Measurements from ENCODE around the gene HSD17B1. TPM values are rescaled to one million over a fixed set of nuclear protein-coding genes. Genes with fewer than 3 reads are reported as not detected.

The HSD17B1 gene
- polyA plus RNA-seq, 4 donors, result 2.0 to 2.7 (median 2.3) TPM

Other genes with a start within 250 kb of the HSD17B1 start
- 100 to 1,000 TPM in 1 of 4 donors, 10 to 100 TPM in 3; 49.0 to 132 (median 66.1) TPM for gene STAT3, start 164.5 kb upstream of the HSD17B1 start, polyA plus RNA-seq
- gene CAVIN1, start 129.7 kb upstream of the HSD17B1 start, polyA plus RNA-seq, result 10 to 100 TPM in 3 of 4 donors, 1 to 10 TPM in 1; 2.7 to 81.0 (median 16.3) TPM
- 100 to 1,000 TPM in 1 of 4 donors, 10 to 100 TPM in 3; 38.7 to 125 (median 69.2) TPM for gene ATP6V0A1, start 94.0 kb upstream of the HSD17B1 start, polyA plus RNA-seq
- 10 to 100 TPM; 25.3 to 47.0 (median 32.7) TPM for gene NAGLU, start 16.7 kb upstream of the HSD17B1 start, polyA plus RNA-seq
- 100 to 1,000 TPM in 2 of 4 donors, 10 to 100 TPM in 2; 72.6 to 153 (median 101) TPM for gene COASY, start 9.2 kb downstream of the HSD17B1 start, polyA plus RNA-seq
- 100 to 1,000 TPM in 2 of 4 donors, 10 to 100 TPM in 2; 46.5 to 144 (median 89.4) TPM for gene MLX, start 14.2 kb downstream of the HSD17B1 start, polyA plus RNA-seq
- 1 to 10 TPM in 3 of 4 donors, under 1 TPM in 1; 0.89 to 5.7 (median 3.5) TPM for gene PSMC3IP, start 24.8 kb downstream of the HSD17B1 start, polyA plus RNA-seq
- 10 to 100 TPM in 3 of 4 donors, 1 to 10 TPM in 1; 8.4 to 42.3 (median 17.0) TPM for gene RETREG3, start 56.5 kb downstream of the HSD17B1 start, polyA plus RNA-seq
- gene TUBG1, start 56.8 kb downstream of the HSD17B1 start, polyA plus RNA-seq, result 10 to 100 TPM; 22.8 to 43.3 (median 33.3) TPM
- 10 to 100 TPM in 1 of 4 donors, 1 to 10 TPM in 3; 1.3 to 15.4 (median 4.9) TPM for gene TUBG2, start 106.4 kb downstream of the HSD17B1 start, polyA plus RNA-seq
- 10 to 100 TPM in 2 of 4 donors, 1 to 10 TPM in 2; 2.2 to 13.4 (median 9.0) TPM for gene PLEKHH3, start 124.1 kb downstream of the HSD17B1 start, polyA plus RNA-seq
- 1 to 10 TPM in 2 of 4 donors, under 1 TPM in 1, not detected in 1; 0.38 to 4.6 (median 1.1) TPM for gene CCR10, start 128.9 kb downstream of the HSD17B1 start, polyA plus RNA-seq
- 1 to 10 TPM in 2 of 4 donors, under 1 TPM in 1, not detected in 1; 0.54 to 2.7 (median 2.5) TPM for gene CNTNAP1, start 129.6 kb downstream of the HSD17B1 start, polyA plus RNA-seq
- 10 to 100 TPM in 3 of 4 donors, 1 to 10 TPM in 1; 8.1 to 33.0 (median 13.0) TPM for gene EZH1, start 192.1 kb downstream of the HSD17B1 start, polyA plus RNA-seq
- gene RAMP2, start 208.3 kb downstream of the HSD17B1 start, polyA plus RNA-seq, result 10 to 100 TPM in 2 of 4 donors, 1 to 10 TPM in 2; 1.1 to 48.2 (median 16.4) TPM
- 100 to 1,000 TPM in 2 of 4 donors, 10 to 100 TPM in 2; 85.7 to 117 (median 94.3) TPM for gene VPS25, start 220.5 kb downstream of the HSD17B1 start, polyA plus RNA-seq
- 10 to 100 TPM in 1 of 4 donors, 1 to 10 TPM in 2, under 1 TPM in 1; 0.67 to 25.6 (median 1.5) TPM for gene WNK4, start 227.7 kb downstream of the HSD17B1 start, polyA plus RNA-seq
- 100 to 1,000 TPM; 101 to 317 (median 296) TPM for gene COA3, start 245.8 kb downstream of the HSD17B1 start, polyA plus RNA-seq
- 1 to 10 TPM in 1 of 4 donors, under 1 TPM in 1, not detected in 2; 0.52 to 2.3 TPM for gene CNTD1, start 245.9 kb downstream of the HSD17B1 start, polyA plus RNA-seq

All from small intestine (tissue), 4 donors.